Frontal cortex (tissue), 4 donors: ENCODE measurements around the gene OXCT2. TPM values are rescaled to one million over a fixed set of nuclear protein-coding genes. Genes with fewer than 3 reads are reported as not detected.

Experiments used
- DNase-seq, 2 donors: peaks; one replicate each; pipeline ENCODE4 v3.0.0; 2012; ENCODE audit warnings: low spot score in 2 of 2
- FAIRE-seq: peaks from 2 replicates; lab custom pipeline; 2012; peaks lifted over from hg19 to GRCh38; lab: Jason Lieb, UNC
- small RNA-seq: library from RNA; depleted of rRNA; stranded (forward); fragments of <200 nt; gene quantifications from one replicate; pipeline ENCODE3, GENCODE V24; 2014
- total RNA-seq: library from RNA; depleted of rRNA; stranded (reverse); fragments of >200 nt; gene quantifications from one replicate; pipeline ENCODE4 v1.2.3, GENCODE V29; 2014
- donor health status: control.
- donor health status: control.
- donor health status: control.

Gene OXCT2
- total RNA-seq, 1 donor from 2014 or later, result 0.82 TPM

GRCh38 chr1:39745016-39745670 is 26.0 kb downstream of the OXCT2 start:
- FAIRE-seq (no peak), DNase-seq (no peak)

- FAIRE-seq (no peak), DNase-seq (peak; percentile 59 to 85)
These were observed 32.4 kb downstream of the OXCT2 start, which contains the start of gene PPIE for GRCh38 chr1:39738622-39739366. Gene PPIE, plus strand, starts transcription at chr1:39738882. Its CDS starts 19 bp downstream, at chr1:39738901.

GRCh38 chr1:39737546-39738169 is 33.5 kb downstream of the OXCT2 start:
- FAIRE-seq, result no peak
- no peak for DNase-seq

GRCh38 chr1:39735731-39736130 is 35.4 kb downstream of the OXCT2 start:
- FAIRE-seq, result no peak
- no peak for DNase-seq

DNA sequence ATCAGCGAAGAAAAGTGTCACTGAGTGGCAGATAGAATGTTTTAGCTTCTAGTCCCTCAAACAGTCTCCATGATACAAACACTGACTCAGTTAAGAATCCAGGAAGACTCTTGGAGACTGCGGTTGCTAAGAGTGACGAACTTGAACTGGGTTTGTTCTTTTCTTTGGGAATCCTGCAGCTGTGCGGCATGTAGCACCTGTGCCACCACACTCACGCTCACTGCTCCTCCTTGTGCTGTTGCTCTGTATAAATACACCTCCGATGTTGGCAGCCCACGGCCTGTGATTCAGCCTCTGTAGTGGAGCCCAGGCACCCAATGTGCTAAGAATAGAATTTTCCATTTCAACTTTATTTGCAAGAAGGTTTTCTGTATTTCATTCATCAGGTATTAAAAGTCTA is 38.0 kb downstream of the OXCT2 start:
- FAIRE-seq (no peak), DNase-seq (no peak)

- FAIRE-seq (no peak), DNase-seq (no peak)
These were observed 38.4 kb downstream of the OXCT2 start for GRCh38 chr1:39732730-39733129.

GRCh38 chr1:39729842-39730241 is 41.3 kb downstream of the OXCT2 start:
- no peak for DNase-seq
- FAIRE-seq, result no peak

DNA sequence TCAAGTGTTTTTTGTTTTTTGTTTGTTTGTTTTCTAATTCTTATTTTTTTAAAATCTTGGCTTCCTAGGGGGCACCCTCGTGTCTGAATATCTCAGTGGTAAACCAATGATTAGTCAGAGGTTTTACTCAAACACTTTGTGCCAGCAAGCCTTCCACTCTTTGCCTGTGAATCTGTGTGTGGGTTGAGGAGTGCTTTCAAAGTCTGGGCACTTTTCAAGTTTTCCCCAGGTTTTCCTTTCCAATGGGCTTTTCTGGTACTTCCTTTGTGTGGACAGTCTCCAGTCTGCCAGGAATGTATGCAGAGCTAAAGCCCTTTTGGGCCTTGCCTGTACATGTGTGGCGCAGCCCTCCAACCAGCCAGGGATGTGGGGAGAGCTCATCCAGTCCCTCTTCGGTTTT is 42.1 kb downstream of the OXCT2 start:
- DNase-seq (no peak), FAIRE-seq (no peak)

- FAIRE-seq, result no peak
- DNase-seq, result no peak
These were observed 43.2 kb downstream of the OXCT2 start for GRCh38 chr1:39727932-39728317.

- FAIRE-seq (no peak), DNase-seq (no peak)
These were observed 43.8 kb downstream of the OXCT2 start for GRCh38 chr1:39727221-39727931.

DNA sequence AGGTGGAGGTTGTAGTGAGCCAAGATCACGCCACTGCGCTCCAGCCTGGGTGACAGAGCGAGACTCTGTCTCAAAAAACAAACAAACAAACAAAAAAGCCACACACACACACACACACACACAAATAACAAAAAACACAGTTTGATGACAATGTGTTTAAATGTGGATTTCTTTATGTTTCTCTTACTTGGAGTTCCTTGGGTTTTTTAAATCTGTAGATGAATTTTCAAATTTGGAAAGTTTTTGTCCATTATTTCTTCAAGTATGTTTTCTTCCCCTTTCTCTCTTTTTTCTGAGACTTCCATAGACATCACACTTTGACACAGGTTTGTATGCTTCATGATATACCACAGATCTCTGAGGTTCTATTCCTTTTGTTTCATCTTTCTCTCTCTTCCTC is 44.5 kb downstream of the OXCT2 start:
- FAIRE-seq (no peak), DNase-seq (no peak)

DNA sequence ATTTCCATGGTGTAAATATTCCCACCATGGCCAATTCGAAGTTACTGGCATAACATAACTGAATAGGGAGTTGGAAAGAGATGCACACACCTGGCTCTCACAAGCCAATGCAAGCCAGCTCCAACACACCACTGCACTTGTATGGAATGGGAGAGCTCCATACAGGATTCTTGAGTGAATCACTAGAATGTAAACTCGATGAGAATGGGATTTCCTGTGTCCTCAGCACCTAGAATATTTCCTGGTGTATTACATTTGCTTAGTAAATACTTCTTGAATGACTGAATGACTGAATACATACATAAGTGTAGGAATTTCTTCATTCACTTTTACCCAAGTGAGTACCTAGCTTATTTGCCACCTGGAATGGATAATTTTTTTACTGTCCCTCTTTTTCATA is 48.7 kb downstream of the OXCT2 start:
- DNase-seq, result no peak
- no peak for FAIRE-seq

DNA sequence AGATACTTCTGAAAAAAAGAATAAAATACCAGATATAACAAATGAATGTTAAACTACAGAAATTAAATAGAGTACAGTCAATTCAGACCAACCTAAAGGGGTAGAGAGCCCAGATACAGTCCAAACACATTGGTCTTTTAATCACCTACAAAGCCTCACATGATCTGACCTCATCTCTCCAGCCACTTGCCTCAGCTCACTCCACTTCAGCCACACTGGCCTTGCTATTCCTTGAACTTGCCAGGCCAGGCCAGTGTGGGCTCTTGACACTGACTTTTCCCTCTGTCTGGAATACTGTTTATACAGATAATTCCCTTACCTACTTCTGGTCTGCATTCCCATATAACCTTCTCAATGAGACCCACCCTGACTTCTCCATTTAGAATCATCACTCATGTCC is 49.5 kb downstream of the OXCT2 start:
- FAIRE-seq, result no peak
- no peak for DNase-seq

DNA sequence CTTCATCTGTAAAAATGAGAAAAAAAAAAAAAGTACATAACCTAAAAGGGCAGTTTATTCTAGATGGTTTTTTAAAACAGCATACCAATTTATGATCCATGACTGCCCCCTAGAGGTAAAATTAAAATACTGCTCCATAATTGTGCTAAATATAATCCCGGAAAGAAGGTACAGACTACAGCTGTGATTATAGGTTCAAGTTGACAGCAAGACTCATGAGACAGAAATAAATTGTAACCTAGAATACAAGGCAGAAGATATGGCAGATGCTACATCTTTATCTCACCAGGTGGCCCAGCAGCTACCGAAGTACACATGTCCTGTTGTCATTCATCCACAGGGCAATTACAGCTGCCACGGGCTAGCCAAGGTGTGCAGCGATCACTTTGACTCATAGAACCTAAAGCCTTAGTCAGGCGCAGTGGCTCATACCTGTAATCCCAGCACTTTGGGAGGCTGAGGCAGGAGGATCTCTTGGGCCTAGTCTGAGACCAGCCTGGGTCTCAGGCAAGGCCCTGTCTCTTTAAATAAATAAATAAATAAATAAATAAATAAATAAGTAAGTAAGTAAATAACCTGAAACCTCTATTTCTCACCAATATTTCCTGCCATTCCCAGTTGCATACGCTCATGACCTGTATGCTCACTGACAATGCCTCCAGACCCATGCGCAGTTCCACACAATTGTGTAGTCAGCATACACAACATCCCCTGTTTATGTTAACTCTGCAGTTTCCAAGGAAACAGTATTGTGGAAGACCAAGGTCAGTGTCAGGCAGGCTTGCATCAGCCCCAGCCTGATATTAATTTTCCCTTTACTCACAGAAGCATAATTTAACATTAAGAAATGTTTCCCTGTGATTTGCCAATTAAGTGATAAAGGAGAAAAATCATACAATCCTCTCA is 50.8 kb downstream of the OXCT2 start:
- peak; percentile 98 for FAIRE-seq
- DNase-seq, result peak in 1 of 2 donors; percentile 32

Small RNA genes lying within 50 kb of the gene (small RNA-seq; reads per million reads assigned to genes)
- gene AL033527.1 (not detected), gene RNU7-121P (not detected)

Other genes starting within 250 kb of the OXCT2 start
- gene PABPC4, start 194.6 kb downstream of the OXCT2 start, total RNA-seq, result 126 TPM
- gene HEYL, start 131.7 kb downstream of the OXCT2 start, total RNA-seq, result 0.41 TPM
- 2.4 TPM for gene NT5C1A, start 99.2 kb downstream of the OXCT2 start, total RNA-seq
- 75.4 TPM for gene HPCAL4, start 79.9 kb downstream of the OXCT2 start, total RNA-seq
- 25.3 TPM for gene PPIE, start 32.5 kb downstream of the OXCT2 start, total RNA-seq
- 0.41 TPM for gene BMP8B, start 17.5 kb upstream of the OXCT2 start, total RNA-seq
- gene TRIT1, start 112.2 kb upstream of the OXCT2 start, total RNA-seq, result 47.3 TPM
- 9.4 TPM for gene MYCL, start 130.6 kb upstream of the OXCT2 start, total RNA-seq
- gene MFSD2A, start 183.8 kb upstream of the OXCT2 start, total RNA-seq, result 15.5 TPM